DOHH2 (cell line): Measurements from ENCODE around the gene VIL1.

Experiments
- H3F3A ChIP-seq: fragments of 200-600 bp; sonication (generic), shearing (Covaris generic); 2 replicates; pipeline ENCODE4 v1.6.0; 2016; ENCODE audit warnings: antibody characterized with exemption, mild to moderate bottlenecking; ENCODE audit not compliant: control insufficient read depth, insufficient read depth
- H3K27ac ChIP-seq: fragments of 200-600 bp; sonication (generic); 2 replicates; pipeline ENCODE4 v1.5.1; 2014; ENCODE audit warnings: low read depth, mild to moderate bottlenecking, low read length, moderate library complexity
- H3K27me3 ChIP-seq: fragments of 200-600 bp; sonication (generic); 2 replicates; pipeline ENCODE4 v1.6.1; 2014; ENCODE audit warnings: mild to moderate bottlenecking, low read length, mixed read lengths; ENCODE audit not compliant: control insufficient read depth
- H3K36me3 ChIP-seq: fragments of 200-600 bp; sonication (generic); 2 replicates; pipeline ENCODE4 v1.6.1; 2014; ENCODE audit warnings: mild to moderate bottlenecking, low read length, moderate library complexity, mixed read lengths; ENCODE audit not compliant: control insufficient read depth
- H3K4me1 ChIP-seq: fragments of 200-600 bp; sonication (generic); 2 replicates; pipeline ENCODE4 v1.6.1; 2014; ENCODE audit warnings: mild to moderate bottlenecking, low read length, mixed read lengths; ENCODE audit not compliant: control insufficient read depth
- H3K4me2 ChIP-seq: fragments of 200-600 bp; sonication (generic); 2 replicates; pipeline ENCODE4 v1.6.0; 2014; ENCODE audit warnings: mild to moderate bottlenecking, low read length, moderate library complexity
- H3K4me3 ChIP-seq: fragments of 200-600 bp; sonication (generic); 2 replicates; pipeline ENCODE4 v1.5.1; 2014; ENCODE audit warnings: mild to moderate bottlenecking, low read length, mixed read lengths
- H3K79me2 ChIP-seq: fragments of 200-600 bp; sonication (generic); 2 replicates; pipeline ENCODE4 v1.6.1; 2014; ENCODE audit warnings: mild to moderate bottlenecking, low read length, mixed read lengths; ENCODE audit not compliant: control insufficient read depth
- H3K9me2 ChIP-seq: fragments of 200-600 bp; sonication (generic); replicated peaks from 2 replicates; pipeline ENCODE4 v1.6.1; 2014; ENCODE audit warnings: mild to moderate bottlenecking, low read length, mixed read lengths; ENCODE audit not compliant: control insufficient read depth
- H3K9me3 ChIP-seq: fragments of 200-600 bp; sonication (generic); 2 replicates; pipeline ENCODE4 v1.6.1; 2014; ENCODE audit warnings: antibody characterized with exemption, low read length, mixed read lengths; ENCODE audit not compliant: control insufficient read depth, insufficient read depth
- H4K20me1 ChIP-seq: fragments of 200-600 bp; sonication (generic); 2 replicates; pipeline ENCODE4 v1.6.0; 2014; ENCODE audit warnings: low read depth, mild to moderate bottlenecking, antibody characterized with exemption, low read length, moderate library complexity; ENCODE audit not compliant: control insufficient read depth, insufficient read depth
- EZH2phosphoT487 ChIP-seq: fragments of 200-600 bp; sonication (generic); IDR thresholded peaks from 2 replicates; pipeline ENCODE4 v1.6.1; 2017; ENCODE audit warnings: borderline replicate concordance, mild to moderate bottlenecking, antibody characterized with exemption, low read length, moderate library complexity, mixed read lengths
- TF ChIP-seq, protein P1 (sequence below): fragments of 200-600 bp; sonication (generic); IDR thresholded peaks from one replicate; pipeline ENCODE4 v1.5.1; 2014; ENCODE audit warnings: antibody characterized with exemption, mild to moderate bottlenecking, low read depth, low read length; ENCODE audit not compliant: poor library complexity, severe bottlenecking

The VIL1 gene

DNA sequence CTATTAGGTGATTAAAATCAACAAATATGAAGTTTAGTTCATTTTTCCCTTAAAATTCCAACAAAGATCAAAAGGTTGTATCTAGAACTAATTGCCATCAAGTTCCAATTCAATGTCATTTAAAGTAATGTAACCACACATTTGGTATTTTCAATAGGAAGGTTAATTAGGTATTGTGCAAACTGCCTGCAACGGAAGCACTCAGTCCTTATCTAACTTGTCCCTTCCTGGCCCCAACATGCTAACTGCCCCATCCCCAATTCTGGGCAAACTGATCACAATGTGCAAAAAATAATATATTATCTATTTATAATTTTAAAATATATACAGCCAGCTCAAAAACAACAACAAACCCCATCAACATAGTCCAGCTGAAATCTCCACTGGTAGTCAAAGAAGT is 33.2 kb downstream of the VIL1 start:
- Histone ChIP-seq H3K27ac (no peak overlapping the region), H3K9me3 (0 out of 2 replicates have a peak, but pooled peaks cover 7% of the 10 kb centered on the region), H3K27me3 (no peaks in the 10 kb centered on the region), H3K36me3 (peaks cover 71% of the 10 kb centered on the region), H3K4me3 (no peak overlapping the region), H4K20me1 (no peaks in the 10 kb centered on the region), H3K4me1 (peaks cover 4% of the 10 kb centered on the region), H3F3A (no peaks in the 10 kb centered on the region), H3K4me2 (no peak overlapping the region), H3K9me2 (no peaks in the 10 kb centered on the region), H3K79me2 (no peaks in the 10 kb centered on the region)
- TF ChIP-seq, protein P1, sequence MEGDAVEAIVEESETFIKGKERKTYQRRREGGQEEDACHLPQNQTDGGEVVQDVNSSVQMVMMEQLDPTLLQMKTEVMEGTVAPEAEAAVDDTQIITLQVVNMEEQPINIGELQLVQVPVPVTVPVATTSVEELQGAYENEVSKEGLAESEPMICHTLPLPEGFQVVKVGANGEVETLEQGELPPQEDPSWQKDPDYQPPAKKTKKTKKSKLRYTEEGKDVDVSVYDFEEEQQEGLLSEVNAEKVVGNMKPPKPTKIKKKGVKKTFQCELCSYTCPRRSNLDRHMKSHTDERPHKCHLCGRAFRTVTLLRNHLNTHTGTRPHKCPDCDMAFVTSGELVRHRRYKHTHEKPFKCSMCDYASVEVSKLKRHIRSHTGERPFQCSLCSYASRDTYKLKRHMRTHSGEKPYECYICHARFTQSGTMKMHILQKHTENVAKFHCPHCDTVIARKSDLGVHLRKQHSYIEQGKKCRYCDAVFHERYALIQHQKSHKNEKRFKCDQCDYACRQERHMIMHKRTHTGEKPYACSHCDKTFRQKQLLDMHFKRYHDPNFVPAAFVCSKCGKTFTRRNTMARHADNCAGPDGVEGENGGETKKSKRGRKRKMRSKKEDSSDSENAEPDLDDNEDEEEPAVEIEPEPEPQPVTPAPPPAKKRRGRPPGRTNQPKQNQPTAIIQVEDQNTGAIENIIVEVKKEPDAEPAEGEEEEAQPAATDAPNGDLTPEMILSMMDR, result no peak

DNA sequence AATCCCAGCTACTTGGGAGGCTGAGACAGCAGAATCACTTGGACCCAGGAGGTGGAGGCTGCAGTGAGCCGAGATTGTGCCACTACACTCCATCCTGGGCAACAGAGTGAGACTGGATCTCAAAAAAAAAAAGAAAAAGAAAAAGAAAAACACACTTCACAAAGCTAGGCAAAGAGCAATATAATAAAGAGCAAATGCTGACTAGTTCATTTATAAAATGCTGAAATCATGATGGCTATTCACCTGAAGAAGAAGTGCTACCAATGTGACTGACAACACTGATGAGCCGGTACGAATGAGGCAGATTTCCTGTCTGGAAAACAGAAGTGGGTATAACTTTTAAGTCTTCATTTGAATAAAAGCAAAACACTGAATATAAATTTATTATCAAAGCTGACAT is 37.9 kb downstream of the VIL1 start:
- no peaks in the 10 kb centered on the region for H3K9me2 ChIP-seq
- 0 out of 2 replicates have a peak, but pooled peaks cover 7% of the 10 kb centered on the region for H3K9me3 ChIP-seq
- TF ChIP-seq, protein P1, result no peak
- TF ChIP-seq EZH2phosphoT487, result no peak

DNA sequence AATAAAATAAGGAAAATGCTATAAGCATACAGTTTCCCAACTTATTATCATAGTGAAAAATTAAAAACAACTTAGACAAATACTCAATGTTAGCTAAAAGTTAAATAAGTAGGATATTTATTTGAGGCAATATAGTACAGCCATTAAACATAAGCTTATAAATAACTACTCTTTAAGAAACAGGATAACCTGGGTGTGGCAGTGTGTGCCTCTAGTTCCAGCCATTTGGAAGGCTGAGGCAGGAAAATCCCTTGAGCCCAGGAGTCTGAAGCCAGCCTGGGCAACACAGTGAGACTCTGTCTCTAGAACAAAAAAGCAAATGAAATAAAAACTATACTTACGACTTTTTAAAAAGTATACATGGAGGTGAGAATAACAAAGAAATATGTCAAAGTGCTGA is 39.7 kb downstream of the VIL1 start:
- H4K20me1 ChIP-seq, result no peaks in the 10 kb centered on the region
- no peaks in the 10 kb centered on the region for H3K79me2 ChIP-seq
- peaks cover 8% of the 10 kb centered on the region; the same call in 1 of the 2 replicates for H3F3A ChIP-seq
- H3K36me3 ChIP-seq, result peaks cover 63% of the 10 kb centered on the region
- no peak overlapping the region for H3K4me3 ChIP-seq
- H3K4me1 ChIP-seq, result peaks cover 13% of the 10 kb centered on the region
- no peaks in the 10 kb centered on the region for H3K27me3 ChIP-seq
- H3K4me2 ChIP-seq, result no peak overlapping the region
- H3K9me3 ChIP-seq, result 0 out of 2 replicates have a peak, but pooled peaks cover 7% of the 10 kb centered on the region
- H3K27ac ChIP-seq, result no peak overlapping the region
- TF ChIP-seq EZH2phosphoT487, result no peak
- TF ChIP-seq, protein P1, result no peak
- H3K9me2 ChIP-seq, result no peaks in the 10 kb centered on the region

More for the DNA sequence above, 37.9 kb downstream of the VIL1 start:
- peaks cover 65% of the 10 kb centered on the region for H3K36me3 ChIP-seq
- no peaks in the 10 kb centered on the region for H3K27me3 ChIP-seq
- H3K4me1 ChIP-seq, result peaks cover 13% of the 10 kb centered on the region
- H3F3A ChIP-seq, result 0 out of 2 replicates have a peak, but pooled peaks cover 3% of the 10 kb centered on the region
- H3K4me3 ChIP-seq, result no peak overlapping the region
- H3K79me2 ChIP-seq, result no peaks in the 10 kb centered on the region
- no peak overlapping the region for H3K27ac ChIP-seq
- no peak overlapping the region for H3K4me2 ChIP-seq
- H4K20me1 ChIP-seq, result no peaks in the 10 kb centered on the region
